Nephron (organoid): ENCODE data around the gene HEATR1.

ENCODE experiments used
- H3K27ac Mint-ChIP-seq, 3 experiments: 2 replicates each; pipeline ENCODE4 v1.8.0; 2020; ENCODE audit warnings: mixed read lengths in 3 of 3, mild to moderate bottlenecking in 2 of 3, moderate library complexity in 1 of 3
- H3K27me3 Mint-ChIP-seq: 2 replicates; pipeline ENCODE4 v1.8.0; 2021; ENCODE audit warnings: low read depth, mild to moderate bottlenecking, moderate library complexity, mixed read lengths
- H3K36me3 Mint-ChIP-seq: 2 replicates; pipeline ENCODE4 v1.8.0; 2020; ENCODE audit warnings: low read depth, mixed read lengths
- H3K4me1 Mint-ChIP-seq: 2 replicates; pipeline ENCODE4 v1.8.0; 2020; ENCODE audit warnings: mixed read lengths
- H3K4me3 Mint-ChIP-seq, 3 experiments: 2 replicates each; pipeline ENCODE4 v1.8.0; 2020; ENCODE audit warnings: mild to moderate bottlenecking in 3 of 3, mixed read lengths in 3 of 3, moderate library complexity in 2 of 3
- H3K9me3 Mint-ChIP-seq: 2 replicates; pipeline ENCODE4 v1.8.0; 2020; ENCODE audit warnings: mixed read lengths
- CTCF ChIP-seq, 3 experiments: fragments of 200-600 bp; sonication (generic); IDR thresholded peaks; one replicate each; pipeline ENCODE4 v1.5.0; 2021; ENCODE audit warnings: antibody characterized with exemption in 3 of 3; ENCODE audit not compliant: unreplicated experiment in 3 of 3

HEATR1 gene

DNA sequence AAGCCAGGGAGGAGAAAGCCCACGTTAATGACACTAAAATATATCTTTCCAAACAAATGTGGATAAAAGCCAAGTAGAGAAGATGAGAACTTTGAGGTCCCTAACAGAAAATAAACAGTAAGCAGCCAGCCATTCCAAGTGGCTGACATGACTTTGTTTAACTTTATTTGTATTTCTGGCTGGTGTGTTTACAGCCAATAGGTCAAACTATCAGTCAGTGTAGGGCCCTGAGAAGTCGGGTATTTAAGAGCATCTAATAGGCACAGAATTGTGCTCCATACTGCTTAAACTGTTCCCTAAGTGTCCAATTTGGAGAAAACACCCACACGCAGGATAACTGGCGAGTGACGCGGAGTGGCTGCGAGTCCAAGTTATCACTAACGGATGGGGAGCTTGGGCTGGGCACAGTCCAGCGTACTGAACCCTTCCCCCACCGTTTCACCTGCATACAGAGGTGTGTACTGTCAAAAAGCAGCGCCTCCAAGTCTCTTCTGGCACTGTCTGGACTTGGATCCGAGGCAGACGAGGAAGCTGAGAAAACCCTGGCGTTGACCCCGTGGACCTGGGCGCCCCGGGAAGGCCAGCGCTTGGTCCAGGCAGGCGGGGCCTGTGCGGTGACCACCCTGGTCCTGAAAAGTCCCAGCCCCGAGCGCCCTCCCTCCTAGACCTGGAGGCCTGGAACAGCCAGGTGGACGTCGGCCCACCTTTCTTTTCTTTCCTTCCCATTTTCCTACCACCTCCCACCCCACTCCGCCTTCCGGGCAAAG lies 81.2 kb downstream of the HEATR1 start:
- H3K9me3 Mint-ChIP-seq = no peaks in the 10 kb centered on the region
- peak overlapping the region; percentile 71 to 87 (median 83) for H3K27ac Mint-ChIP-seq
- H3K4me3 Mint-ChIP-seq = peak overlapping the region; percentile 97 to 99 (median 99)
- peaks cover 15% of the 10 kb centered on the region for H3K36me3 Mint-ChIP-seq
- H3K4me1 Mint-ChIP-seq = peaks cover 18% of the 10 kb centered on the region
- no peak for TF ChIP-seq CTCF (IDR thresholded peaks at IDR 0.05; ENCODE audit: unreplicated experiment in 3 of 3)
- no peaks in the 10 kb centered on the region for H3K27me3 Mint-ChIP-seq

DNA sequence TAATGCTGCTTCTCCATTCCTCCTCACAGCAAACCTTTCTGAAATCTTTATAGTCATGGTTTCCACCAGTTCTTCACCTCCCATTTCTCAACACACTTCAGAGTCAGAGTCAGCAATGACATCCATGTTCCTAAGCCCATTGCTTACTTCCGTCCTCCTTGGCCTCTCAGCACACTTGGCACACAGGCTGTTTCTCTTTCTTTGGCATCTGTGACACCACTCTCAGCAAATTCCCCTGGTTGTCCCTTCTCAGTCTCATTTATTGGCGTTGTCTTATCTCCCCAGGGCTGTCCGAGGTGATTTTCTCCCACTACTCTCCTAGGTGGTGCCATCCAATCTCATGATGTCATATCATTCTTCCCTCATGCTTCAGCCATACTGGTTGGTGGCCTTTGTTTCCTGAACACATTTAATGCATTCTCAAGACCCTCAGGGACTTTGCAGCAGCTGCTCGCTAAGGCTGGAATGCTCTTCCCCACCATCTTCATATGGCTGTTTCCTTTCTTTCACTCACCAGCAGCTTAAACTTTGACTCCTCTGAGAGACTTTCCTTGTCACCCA lies 83.8 kb downstream of the HEATR1 start:
- Mint-ChIP-seq H3K27me3 (no peaks in the 10 kb centered on the region), H3K36me3 (no peaks in the 10 kb centered on the region), H3K9me3 (no peaks in the 10 kb centered on the region), H3K4me3 (no peak overlapping the region), H3K4me1 (peaks cover 29% of the 10 kb centered on the region), H3K27ac (peak overlapping the region in 1 of 3 experiments; percentile 22)
- TF ChIP-seq CTCF (IDR thresholded peaks at IDR 0.05; ENCODE audit: unreplicated experiment in 3 of 3) = no peak

GRCh38 chr1:236518322-236518721 lies 86.0 kb downstream of the HEATR1 start:
- Mint-ChIP-seq H3K9me3 (no peaks in the 10 kb centered on the region), H3K27me3 (no peaks in the 10 kb centered on the region), H3K4me3 (no peak overlapping the region), H3K4me1 (peaks cover 23% of the 10 kb centered on the region), H3K27ac (peak overlapping the region in 1 of 3 experiments; percentile 36), H3K36me3 (no peaks in the 10 kb centered on the region)
- TF ChIP-seq CTCF (IDR thresholded peaks at IDR 0.05; ENCODE audit: unreplicated experiment in 3 of 3) = no peak

- Mint-ChIP-seq H3K4me1 (peaks cover 15% of the 10 kb centered on the region), H3K36me3 (no peaks in the 10 kb centered on the region), H3K27me3 (no peaks in the 10 kb centered on the region), H3K4me3 (peak overlapping the region in 2 of 3 experiments; percentile 10 to 55), H3K9me3 (no peaks in the 10 kb centered on the region), H3K27ac (peak overlapping the region; percentile 57 to 95 (median 94))
- no peak for TF ChIP-seq CTCF (IDR thresholded peaks at IDR 0.05; ENCODE audit: unreplicated experiment in 3 of 3)
These were observed 87.2 kb downstream of the HEATR1 start for GRCh38 chr1:236516929-236517704.

GRCh38 chr1:236515443-236515958 lies 88.8 kb downstream of the HEATR1 start:
- Mint-ChIP-seq H3K4me3 (no peak overlapping the region), H3K36me3 (no peaks in the 10 kb centered on the region), H3K27ac (peak overlapping the region; percentile 57 to 75 (median 70)), H3K27me3 (no peaks in the 10 kb centered on the region), H3K9me3 (no peaks in the 10 kb centered on the region), H3K4me1 (peaks cover 15% of the 10 kb centered on the region)
- TF ChIP-seq CTCF (IDR thresholded peaks at IDR 0.05; ENCODE audit: unreplicated experiment in 3 of 3) = no peak
